HCT116 (cell line): ENCODE results near the gene MCF2L. TPM values are rescaled to one million over a fixed set of nuclear protein-coding genes. Genes with fewer than 3 reads are reported as not detected.

Experiments
- ATAC-seq: fragments of 200-7000 bp; cut with Tn5 transposase; 2 replicates; pipeline ENCODE4 v1.9.1; 2020; ENCODE audit warnings: mild to moderate bottlenecking, moderate library complexity
- BruUV-seq: library from RNA; stranded (reverse); fragments of 400-500 nt; replicated peaks from 2 replicates; lab custom pipeline; 2021; lab: Mats Ljungman, UMichigan
- CTCF ChIA-PET: fragments of 300-600 bp; sonication (Branson Sonifier 250); formaldehyde crosslinking; loops from one replicate; lab custom pipeline; 2021; ENCODE audit warnings: antibody characterized with exemption; lab: Charles Lee
- POLR2A ChIA-PET: fragments of 300-600, 350-600 bp; sonication (Branson Sonifier 250); formaldehyde crosslinking; loops from one replicate; lab custom pipeline; 2021; ENCODE audit warnings: antibody characterized with exemption; lab: Charles Lee
- RAD21 ChIA-PET, 2 experiments: fragments of 300-600 bp; sonication (Branson Sonifier 250); formaldehyde crosslinking; loops; one replicate each; lab custom pipeline; 2023; ENCODE audit warnings: low total read pairs in 2 of 2; ENCODE audit not compliant: uncharacterized antibody in 2 of 2, unreplicated experiment in 2 of 2, low non-redundant PET in 1 of 2; lab: Charles Lee
- DNase-seq: peaks from one replicate; pipeline ENCODE4 v3.0.0-alpha.2; 2010; ENCODE audit warnings: low read depth, low spot score
- H2AFZ ChIP-seq: fragments of 200-600 bp; shearing (Covaris generic), sonication (generic); 2 replicates; pipeline ENCODE4 v1.6.1; 2017; ENCODE audit warnings: low read depth, mixed run types, mixed read lengths, antibody characterized with exemption, low read length; ENCODE audit not compliant: poor library complexity, severe bottlenecking
- H3K27ac ChIP-seq: 2 replicates; pipeline ENCODE4 v1.5.1; 2012; ENCODE audit warnings: low read depth, low read length
- H3K27me3 ChIP-seq: fragments of 200-600 bp; sonication (generic); 2 replicates; pipeline ENCODE4 v1.6.1; 2016; ENCODE audit warnings: mixed run types, low read length, mixed read lengths; ENCODE audit not compliant: insufficient read depth
- H3K36me3 ChIP-seq, 2 experiments: fragments of 200-500 bp in 1 of 2; fragments of 200-600 bp in 1 of 2; sonication (Bioruptor generic) in 1 of 2; sonication (generic) in 1 of 2; 2 replicates each; pipeline versions ENCODE4 v1.5.1 to v1.6.1; 2014 to 2016; ENCODE audit warnings: low read length in 2 of 2, inconsistent platforms in 1 of 2, mixed read lengths in 1 of 2, mixed run types in 1 of 2; ENCODE audit not compliant: insufficient read depth in 2 of 2, control insufficient read depth in 1 of 2
- H3K4me1 ChIP-seq, 2 experiments: fragments of 200-600 bp in 1 of 2; sonication (generic) in 1 of 2; 2 replicates each; pipeline versions ENCODE4 v1.5.1 to v1.6.1; 2012 to 2017; ENCODE audit warnings: low read length in 2 of 2, inconsistent platforms in 1 of 2, mild to moderate bottlenecking in 1 of 2, mixed read lengths in 1 of 2, mixed run types in 1 of 2, moderate library complexity in 1 of 2; ENCODE audit not compliant: insufficient read depth in 2 of 2, control insufficient read depth in 1 of 2
- H3K4me2 ChIP-seq: fragments of 200-600 bp; sonication (generic); 2 replicates; pipeline ENCODE4 v1.6.1; 2017; ENCODE audit warnings: mixed run types, low read length, mixed read lengths
- H3K4me3 ChIP-seq, 2 experiments: fragments of 200-600 bp in 1 of 2; sonication (generic) in 1 of 2; replicated peaks in 1 of 2; 2 replicates each; pipeline ENCODE4 v1.5.1; 2011 to 2016; ENCODE audit warnings: low read length in 2 of 2, control low read depth in 1 of 2, low read depth in 1 of 2, mild to moderate bottlenecking in 1 of 2, mixed read lengths in 1 of 2, mixed run types in 1 of 2
- H3K79me2 ChIP-seq: fragments of 200-600 bp; sonication (generic); 2 replicates; pipeline ENCODE4 v1.6.1; 2017; ENCODE audit warnings: mild to moderate bottlenecking, mixed run types, low read length, moderate library complexity, mixed read lengths; ENCODE audit not compliant: insufficient read depth
- H3K9ac ChIP-seq: fragments of 200-600 bp; sonication (generic); 2 replicates; pipeline ENCODE4 v1.6.1; 2016; ENCODE audit warnings: low read length, mixed read lengths
- H3K9me2 ChIP-seq: fragments of 200-600 bp; sonication (generic), shearing (Covaris generic); 2 replicates; pipeline ENCODE4 v1.6.1; 2017; ENCODE audit warnings: mixed run types, mild to moderate bottlenecking, moderate library complexity; ENCODE audit not compliant: insufficient read depth
- H3K9me3 ChIP-seq, 2 experiments: fragments of 200-500 bp in 1 of 2; fragments of 200-600 bp in 1 of 2; sonication (Bioruptor generic) in 1 of 2; sonication (generic) in 1 of 2; 2 replicates each; pipeline ENCODE4 v1.6.1; 2014 to 2017; ENCODE audit warnings: low read length in 2 of 2, mixed read lengths in 2 of 2, inconsistent platforms in 1 of 2, low read depth in 1 of 2, mild to moderate bottlenecking in 1 of 2, mixed run types in 1 of 2, moderate library complexity in 1 of 2; ENCODE audit not compliant: control insufficient read depth in 1 of 2, insufficient read depth in 1 of 2
- H4K20me1 ChIP-seq: fragments of 200-600 bp; sonication (generic), shearing (Covaris generic); 2 replicates; pipeline ENCODE4 v1.6.1; 2017; ENCODE audit warnings: mixed run types, mild to moderate bottlenecking, moderate library complexity; ENCODE audit not compliant: insufficient read depth
- ATF3 ChIP-seq: IDR thresholded peaks from 2 replicates; pipeline ENCODE4 v1.6.1; 2012
- CTCF ChIP-seq, 3 experiments: fragments of 200-600 bp in 1 of 3; sonication (generic) in 1 of 3; IDR thresholded peaks in 2 of 3; conservative IDR thresholded peaks in 1 of 3; 2 replicates each; pipeline ENCODE4 v1.5.1; 2012 to 2017; ENCODE audit warnings: low read depth in 2 of 3, low read length in 2 of 3, antibody characterized with exemption in 1 of 3, borderline replicate concordance in 1 of 3, control low read depth in 1 of 3, mild to moderate bottlenecking in 1 of 3, mixed read lengths in 1 of 3, mixed run types in 1 of 3, moderate library complexity in 1 of 3; ENCODE audit not compliant: insufficient read depth in 1 of 3
- EGR1 ChIP-seq: IDR thresholded peaks from 2 replicates; pipeline ENCODE4 v1.6.1; 2012; ENCODE audit warnings: low read depth
- ELF1 ChIP-seq: IDR thresholded peaks from 2 replicates; pipeline ENCODE4 v1.6.1; 2012; ENCODE audit warnings: low read depth, borderline replicate concordance
- EZH2phosphoT487 ChIP-seq: fragments of 200-600 bp; IDR thresholded peaks from 2 replicates; pipeline ENCODE4 v1.6.1; 2018; ENCODE audit warnings: antibody characterized with exemption, borderline replicate concordance
- FOSL1 ChIP-seq: IDR thresholded peaks from 2 replicates; pipeline ENCODE4 v1.6.1; 2012; ENCODE audit warnings: low read depth
- MAX ChIP-seq: IDR thresholded peaks from 2 replicates; pipeline ENCODE4 v1.6.1; 2012
- POLR2A ChIP-seq: IDR thresholded peaks from 2 replicates; pipeline ENCODE4 v1.7.0; 2011; ENCODE audit warnings: borderline replicate concordance; ENCODE audit not compliant: insufficient read depth, insufficient read length; ENCODE audit errors: extremely low read depth
- POLR2AphosphoS5 ChIP-seq: IDR thresholded peaks from 2 replicates; pipeline ENCODE4 v1.6.1; 2011; ENCODE audit warnings: mild to moderate bottlenecking, low read depth, low read length, moderate library complexity
- RAD21 ChIP-seq: IDR thresholded peaks from 2 replicates; pipeline ENCODE4 v1.6.1; 2012; ENCODE audit warnings: low read depth, mild to moderate bottlenecking
- REST ChIP-seq: IDR thresholded peaks from 2 replicates; pipeline ENCODE4 v1.6.1; 2012; ENCODE audit warnings: low read depth
- SIN3A ChIP-seq: IDR thresholded peaks from 2 replicates; pipeline ENCODE4 v1.6.1; 2012; ENCODE audit warnings: low read depth
- TCF7L2 ChIP-seq: IDR thresholded peaks from 2 replicates; pipeline ENCODE4 v1.7.0; 2011; ENCODE audit warnings: borderline replicate concordance, inconsistent platforms; ENCODE audit not compliant: insufficient read depth, insufficient read length; ENCODE audit errors: extremely low read depth
- YY1 ChIP-seq: IDR thresholded peaks from 2 replicates; pipeline ENCODE4 v1.6.1; 2011; ENCODE audit warnings: low read length, low read depth, moderate library complexity, mild to moderate bottlenecking; ENCODE audit not compliant: insufficient replicate concordance; ENCODE audit errors: extremely low read depth
- ZFX ChIP-seq: fragments of 450-650 bp; IDR thresholded peaks from 2 replicates; pipeline ENCODE4 v1.6.1; 2017
- ZNF274 ChIP-seq: fragments of 200-500 bp; sonication (Bioruptor generic); IDR thresholded peaks from 2 replicates; pipeline ENCODE4 v1.6.1; 2014; ENCODE audit warnings: mild to moderate bottlenecking, low read depth, low read length, inconsistent platforms
- intact Hi-C: fragments of 100-400 bp; cut with micrococcal nuclease; formaldehyde crosslinking; loops from 2 replicates; pipeline ENCODE4 v1.10.0; 2022
- total RNA-seq: library from RNA; stranded (reverse); gene quantifications from one replicate; pipeline ENCODE4 v1.2.1, GENCODE V29; 2021; ENCODE audit not compliant: unreplicated experiment

MCF2L gene
- total RNA-seq, 1 experiment from 2014 or later: 19.3 TPM

- no peak for TF ChIP-seq YY1
- no peak for TF ChIP-seq EGR1
Measured at GRCh38 chr13:113066142-113066455, 97.1 kb downstream of the MCF2L start (continued).

GRCh38 chr13:113066746-113067145 lies 97.7 kb downstream of the MCF2L start:
- no peaks in the 10 kb centered on the region for H3K9me3 ChIP-seq
- H3K9me2 ChIP-seq: no peaks in the 10 kb centered on the region
- no peaks in the 10 kb centered on the region for H3K36me3 ChIP-seq
- intact Hi-C loops: no loop called here
- H2AFZ ChIP-seq: no peak overlapping the region
- H3K4me1 ChIP-seq: peaks cover 30 to 33% of the 10 kb centered on the region in 2 experiments
- H3K27me3 ChIP-seq: peaks cover 12% of the 10 kb centered on the region; the same call in 1 of the 2 replicates
- H3K27ac ChIP-seq: no peak overlapping the region
- no TSS peak for BruUV-seq
- TF ChIP-seq FOSL1 (no peak), REST (no peak), SIN3A (no peak), EGR1 (no peak), ATF3 (no peak), POLR2AphosphoS5 (no peak), EZH2phosphoT487 (no peak), POLR2A (no peak), ELF1 (no peak), RAD21 (no peak), TCF7L2 (no peak), MAX (no peak), ZFX (no peak), ZNF274 (no peak), CTCF (IDR thresholded peaks at IDR 0.05 in 2 of 3, conservative IDR thresholded peaks at IDR 0.05 in 1 of 3; ENCODE audit: borderline replicate concordance in 1 of 3, insufficient read depth in 1 of 3, low read depth in 2 of 3, low read length in 2 of 3) (no peak)
- ChIA-PET POLR2A (no interaction called here), RAD21 (no interaction called here), CTCF (no interaction called here)
- H3K4me2 ChIP-seq: peak overlapping the region; percentile 49
- no peaks in the 10 kb centered on the region for H4K20me1 ChIP-seq
- H3K9ac ChIP-seq: no peak overlapping the region
- DNase-seq: no peak
- ATAC-seq: no peak
- H3K79me2 ChIP-seq: no peaks in the 10 kb centered on the region
- no peak overlapping the region for H3K4me3 ChIP-seq
